Ramos (cell line): ENCODE measurements around the gene PIGT.

Experiments
- in situ Hi-C: fragments of 300-500 bp; cut with MboI; formaldehyde crosslinking; loops from one replicate; pipeline ENCODE4 v1.14.3; 2022; ENCODE audit warnings: low sequenced_read_pairs; ENCODE audit not compliant: unreplicated experiment

PIGT gene

DNA sequence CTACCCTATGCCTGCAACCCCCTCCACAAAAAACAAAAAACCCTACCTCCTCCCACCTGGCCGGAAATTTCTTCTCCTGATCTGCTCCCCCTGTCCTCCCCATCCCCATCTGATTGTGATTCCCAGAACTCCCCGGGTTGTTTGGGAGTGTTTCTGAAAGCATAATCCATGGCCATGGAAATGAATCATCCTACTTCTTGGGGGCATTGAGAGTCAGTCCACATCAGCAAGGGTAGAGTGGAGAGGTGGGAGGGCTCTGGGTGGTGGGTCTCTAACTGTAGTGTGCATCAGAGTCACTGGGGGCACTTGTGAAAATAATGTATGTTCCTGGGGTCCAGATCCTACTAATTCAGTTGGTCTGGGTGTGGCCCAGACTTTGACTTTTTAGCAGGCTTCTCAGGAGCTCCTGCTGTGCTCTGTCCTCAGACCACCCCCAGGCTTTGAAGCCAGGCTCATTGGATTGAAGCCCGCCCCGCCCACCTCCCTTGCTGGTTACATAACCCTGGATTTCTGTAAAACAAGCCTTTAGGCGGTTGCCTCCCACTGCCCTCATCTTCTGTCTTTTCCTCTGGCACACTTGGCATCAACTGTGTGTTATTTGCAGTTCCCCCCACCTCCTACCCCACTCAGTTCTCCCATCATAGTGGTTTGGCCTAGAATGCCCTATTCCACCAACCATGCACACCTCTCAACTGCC is 10.5 kb downstream of the PIGT start:
- in situ Hi-C loops: no loop called here

DNA sequence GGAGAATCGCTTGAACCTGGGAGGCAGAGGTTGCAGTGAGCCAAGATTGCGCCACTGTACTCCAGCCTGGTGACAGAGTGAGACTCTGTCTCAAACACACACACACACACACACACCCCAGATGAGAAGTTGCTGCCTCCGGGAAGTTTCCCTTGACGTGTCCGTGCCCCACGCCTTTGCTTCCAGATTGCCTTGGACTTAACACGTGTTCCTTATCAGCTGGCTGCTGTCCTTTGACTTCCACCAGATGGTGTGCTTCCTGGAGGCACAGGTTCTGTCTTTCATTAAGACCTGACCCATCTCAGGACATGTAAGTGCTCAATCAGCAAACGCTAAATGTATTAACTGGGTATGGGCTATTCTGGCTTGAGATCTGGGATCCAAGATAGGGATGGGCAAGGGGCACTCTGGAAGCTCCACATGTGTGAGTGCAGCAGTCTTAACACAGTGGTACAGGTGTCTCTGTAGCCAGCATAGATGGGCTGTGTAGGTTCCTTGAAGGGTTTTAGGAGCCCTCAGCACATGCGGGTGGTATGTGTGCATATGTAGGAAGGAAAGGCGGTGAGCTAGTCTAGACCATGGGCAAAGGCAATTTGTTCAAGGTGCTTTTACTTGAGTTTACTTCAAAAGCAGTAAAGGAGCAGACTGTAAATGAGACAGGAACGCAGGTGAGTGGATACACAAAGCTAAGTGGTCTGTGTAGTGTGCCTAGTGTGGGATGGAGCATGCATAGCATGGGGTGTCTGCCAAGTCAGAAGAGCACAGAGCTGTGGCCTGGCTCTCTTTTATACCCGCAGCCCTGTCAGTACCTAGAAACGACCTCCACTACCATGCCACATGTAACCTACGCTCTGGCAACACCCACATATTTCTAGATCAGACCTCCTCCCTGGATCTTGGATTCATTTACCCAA is 11.6 kb downstream of the PIGT start:
- in situ Hi-C loops: no loop called here

DNA sequence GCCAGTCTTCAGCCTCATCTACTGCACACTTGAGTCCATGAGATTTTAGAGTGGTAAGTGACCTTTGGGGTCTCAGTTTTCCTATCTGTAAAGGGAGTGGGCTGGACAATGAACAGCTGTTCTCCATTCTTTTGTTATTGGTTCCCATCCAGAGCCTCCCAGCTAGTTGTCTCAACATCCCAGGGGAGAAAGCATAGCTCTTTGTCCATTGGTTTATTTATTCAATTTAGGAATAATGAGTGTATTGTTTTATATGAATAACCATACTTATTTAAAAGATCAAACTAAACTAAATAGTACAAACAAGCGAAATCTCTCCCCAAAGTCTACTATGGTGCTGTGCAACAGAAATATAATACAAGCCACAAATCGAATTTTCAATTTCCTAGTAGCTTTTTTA is 13.7 kb downstream of the PIGT start:
- in situ Hi-C loops: no loop called here

DNA sequence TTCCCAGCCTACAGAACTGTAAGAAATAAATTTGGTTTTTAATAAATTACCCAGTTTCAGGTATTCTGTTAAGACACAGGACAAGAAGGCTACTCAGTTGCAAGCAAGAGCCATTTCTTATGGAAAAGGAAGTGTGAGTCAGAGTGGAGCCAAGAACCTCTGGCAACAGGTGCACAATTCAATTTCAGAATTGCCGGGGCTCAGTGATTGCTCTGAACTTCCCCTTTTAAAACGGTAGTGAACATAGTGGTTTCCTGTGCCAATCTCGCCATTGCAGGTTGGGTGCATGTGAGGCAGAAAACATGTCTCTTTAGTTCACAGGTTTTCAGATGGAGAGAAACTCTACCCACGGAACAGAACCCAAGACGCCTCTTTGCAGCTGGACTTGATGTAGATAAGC is 16.4 kb downstream of the PIGT start:
- in situ Hi-C loops: no loop called here

DNA sequence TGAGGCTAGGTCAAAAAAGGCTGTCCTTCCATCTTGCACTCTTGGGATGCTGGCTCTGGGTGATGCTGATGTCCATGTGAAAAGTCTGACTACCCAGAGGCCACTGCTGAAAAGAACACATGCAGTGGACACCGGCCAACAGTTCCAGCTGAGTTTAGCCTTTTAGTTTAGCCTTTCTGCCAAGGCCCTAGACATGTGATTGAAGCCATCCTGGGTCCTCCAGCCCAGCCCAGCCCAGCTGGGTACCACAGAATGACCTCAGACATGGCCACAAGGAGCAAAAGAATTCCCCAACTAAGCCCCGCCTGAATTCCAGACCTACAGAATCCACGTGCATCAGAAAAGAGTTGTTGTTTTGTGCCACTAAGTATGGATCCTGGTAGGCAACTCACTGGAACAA is 17.4 kb downstream of the PIGT start:
- in situ Hi-C loops: no loop called here

DNA sequence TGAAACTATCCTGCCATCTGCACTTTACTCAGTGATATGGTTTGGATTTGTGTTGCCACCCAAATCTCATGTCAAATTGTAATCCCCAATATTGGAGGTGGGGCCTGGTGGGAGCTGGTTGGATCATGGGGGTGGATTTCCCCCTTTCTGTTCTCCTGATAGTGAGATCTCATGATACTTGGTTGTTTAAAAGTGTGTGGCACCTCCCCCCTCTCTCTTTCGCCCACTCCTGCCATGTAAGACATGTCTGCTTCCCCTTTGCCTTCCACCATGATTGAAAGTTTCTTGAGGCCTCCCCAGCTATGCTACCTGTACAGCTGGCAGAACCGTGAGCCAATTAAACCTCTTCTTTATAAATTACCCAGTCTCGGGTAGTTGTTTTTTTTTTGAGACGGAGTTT is 18.0 kb downstream of the PIGT start:
- in situ Hi-C loops: no loop called here

DNA sequence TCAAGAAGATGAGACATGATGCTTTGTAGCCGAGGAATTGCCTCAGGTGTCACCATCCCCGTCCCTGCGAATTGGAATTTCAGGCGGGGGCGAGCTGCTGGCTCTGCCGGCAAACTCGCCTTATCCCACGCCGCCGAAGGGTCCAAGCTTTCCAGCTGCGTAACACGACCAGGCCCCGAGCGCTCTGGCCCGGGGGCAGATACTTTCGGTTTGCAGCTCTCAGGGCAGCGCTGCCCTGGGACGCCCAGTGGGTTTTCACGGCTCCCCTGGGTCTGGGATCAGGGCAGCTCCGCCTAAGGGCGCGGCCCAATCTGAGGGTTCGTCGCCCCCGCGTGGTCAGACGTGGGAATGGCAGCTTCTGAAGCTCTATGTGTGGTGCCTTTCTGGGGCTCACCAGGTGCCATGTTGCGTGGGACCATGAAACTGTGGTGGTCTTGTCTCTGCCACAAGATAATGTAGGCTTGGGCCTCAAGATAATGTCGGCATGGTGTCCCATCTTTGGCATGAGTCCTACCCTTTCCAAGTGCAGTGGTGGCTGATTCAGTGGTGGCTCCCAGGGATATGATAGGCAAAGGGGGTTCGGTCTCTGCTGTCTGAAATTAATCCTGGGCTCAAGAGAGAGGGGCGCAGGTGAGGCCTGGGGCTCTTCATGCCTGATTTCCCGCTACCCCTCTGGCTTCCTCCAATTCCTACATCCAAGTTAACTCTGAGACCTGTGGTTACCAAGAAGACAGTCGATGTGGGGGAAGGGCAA is 21.0 kb downstream of the PIGT start:
- in situ Hi-C loops: loop anchor here (5.0 kb wide), 1 partner anchor 65 kb away; no protein-coding TSS in a partner anchor

DNA sequence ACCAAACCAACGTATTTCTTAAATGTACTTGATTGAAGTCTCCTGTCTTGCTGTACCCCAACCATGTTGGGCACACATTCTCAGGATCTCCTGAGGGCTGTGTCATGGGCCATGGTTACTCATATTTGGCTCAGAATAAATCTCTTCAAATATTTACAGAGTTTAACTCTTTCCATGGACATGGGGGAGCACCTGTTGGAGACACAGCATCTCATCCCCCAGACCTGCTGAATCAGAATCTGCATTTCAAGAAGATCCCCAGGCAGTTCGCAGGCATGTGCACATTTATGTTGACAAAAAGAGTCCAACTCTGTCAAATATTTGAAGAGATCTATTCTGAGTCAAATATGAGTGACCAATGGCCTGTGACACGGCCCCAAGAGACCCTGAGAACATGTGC is 24.5 kb downstream of the PIGT start:
- in situ Hi-C loops: no loop called here

DNA sequence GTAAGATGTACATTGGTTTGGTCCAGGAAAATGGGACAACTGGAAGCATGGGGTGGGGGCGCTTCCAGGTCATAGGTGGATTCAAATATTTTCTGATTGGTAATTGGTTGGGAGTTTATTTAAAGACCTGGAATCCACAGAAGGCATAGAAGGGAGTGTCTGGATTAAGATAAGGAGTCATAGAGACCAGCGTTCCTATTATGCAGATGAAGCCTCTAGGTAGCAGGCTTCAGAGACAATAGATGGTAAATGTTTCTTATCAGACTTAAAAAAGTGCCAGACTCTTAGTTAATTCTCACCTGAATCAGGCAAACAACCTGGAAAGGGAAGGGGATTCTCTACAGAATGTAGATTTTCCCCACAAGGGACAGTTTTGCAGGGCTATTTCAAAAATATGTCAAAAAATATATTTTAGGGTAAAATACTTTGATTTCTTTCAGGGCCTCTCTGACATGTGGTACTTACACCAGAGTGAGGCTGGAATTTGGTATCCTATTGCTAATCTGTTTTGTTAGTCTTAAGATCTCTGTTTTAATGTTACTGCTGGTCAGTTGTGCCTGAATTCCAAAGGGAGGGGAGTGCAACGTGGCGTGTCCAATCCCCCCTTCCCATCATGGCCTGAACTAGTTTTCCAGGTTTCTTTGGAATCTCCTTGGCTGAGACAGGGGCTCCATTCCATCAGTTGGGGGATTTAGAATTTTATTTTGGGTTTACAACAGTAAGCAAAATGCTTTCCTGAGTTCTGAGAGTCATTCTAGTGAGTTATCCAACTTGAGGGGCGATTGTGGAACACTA is 25.1 kb downstream of the PIGT start:
- in situ Hi-C loops: no loop called here

DNA sequence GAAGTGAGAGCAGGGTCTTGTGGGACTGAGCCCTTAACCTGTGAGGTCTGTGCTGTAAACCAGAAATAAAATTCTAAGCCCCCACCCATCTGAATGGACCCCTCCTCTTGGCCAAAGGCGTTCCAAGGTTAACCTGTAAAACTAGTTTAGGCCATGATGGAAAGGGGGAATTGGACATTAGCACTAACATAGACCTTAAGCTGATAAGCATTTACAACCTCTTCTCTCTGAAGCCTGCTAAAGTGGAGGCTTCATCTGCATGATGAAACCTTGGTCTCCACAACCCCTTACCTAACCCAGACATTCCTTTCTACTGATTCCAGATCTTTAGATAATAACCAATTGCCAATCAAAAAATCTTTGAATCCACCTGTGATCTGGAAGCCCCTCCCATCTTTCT is 25.8 kb downstream of the PIGT start:
- in situ Hi-C loops: no loop called here

DNA sequence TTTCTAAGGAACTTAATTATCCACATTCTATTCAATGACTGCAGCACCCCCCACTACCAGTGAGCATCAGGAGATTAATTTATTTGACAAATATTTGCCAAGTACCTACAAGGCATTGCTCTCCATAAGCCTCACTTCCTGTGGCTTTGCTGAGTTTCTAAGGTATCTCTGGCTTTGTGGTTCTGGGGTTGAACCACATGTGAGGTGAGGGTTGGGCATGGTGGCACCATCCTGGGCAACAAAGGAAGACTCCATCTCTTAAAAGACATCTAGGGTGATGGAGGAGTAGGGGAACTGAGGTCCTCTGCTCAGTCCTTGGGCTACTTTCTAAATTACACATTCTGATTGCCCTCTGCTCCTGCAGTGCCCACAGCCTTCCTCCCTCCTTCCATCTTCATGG is 28.1 kb downstream of the PIGT start:
- in situ Hi-C loops: no loop called here

DNA sequence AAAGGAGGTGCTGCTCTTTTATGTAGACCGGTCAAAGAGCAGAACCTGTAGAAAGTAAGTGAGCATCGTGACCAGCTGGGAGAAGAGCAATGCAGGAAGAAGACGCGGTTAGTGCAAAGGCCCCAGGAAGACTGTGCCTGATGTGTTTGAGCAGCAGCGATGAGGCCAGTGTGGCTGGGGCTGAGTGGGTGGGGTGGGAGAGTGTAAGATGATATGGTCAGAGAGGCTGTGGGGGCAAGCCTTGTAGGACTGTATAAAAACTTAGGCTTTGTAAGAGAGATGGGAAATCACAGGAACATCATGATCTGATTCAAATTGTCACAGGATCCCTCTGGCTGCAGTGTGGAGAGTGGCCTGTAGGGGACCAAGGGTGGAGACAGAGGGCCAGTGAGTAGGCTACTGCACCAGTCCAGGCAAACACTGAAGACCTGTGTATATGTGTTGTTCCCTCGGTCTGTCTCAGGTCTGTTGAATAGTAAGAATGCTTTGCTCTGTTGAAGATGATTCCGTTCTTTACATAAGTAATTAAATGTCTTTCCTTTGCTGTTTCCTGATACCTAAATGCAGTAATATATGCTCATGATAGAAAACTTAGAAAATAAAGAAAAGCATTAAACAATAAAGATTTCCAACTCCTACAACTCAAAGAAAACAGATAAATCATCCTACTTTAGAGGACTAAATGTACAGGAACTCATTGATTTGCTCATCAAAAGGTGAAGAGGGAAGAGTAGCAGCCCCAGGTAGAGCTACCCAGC is 30.0 kb downstream of the PIGT start:
- in situ Hi-C loops: no loop called here

DNA sequence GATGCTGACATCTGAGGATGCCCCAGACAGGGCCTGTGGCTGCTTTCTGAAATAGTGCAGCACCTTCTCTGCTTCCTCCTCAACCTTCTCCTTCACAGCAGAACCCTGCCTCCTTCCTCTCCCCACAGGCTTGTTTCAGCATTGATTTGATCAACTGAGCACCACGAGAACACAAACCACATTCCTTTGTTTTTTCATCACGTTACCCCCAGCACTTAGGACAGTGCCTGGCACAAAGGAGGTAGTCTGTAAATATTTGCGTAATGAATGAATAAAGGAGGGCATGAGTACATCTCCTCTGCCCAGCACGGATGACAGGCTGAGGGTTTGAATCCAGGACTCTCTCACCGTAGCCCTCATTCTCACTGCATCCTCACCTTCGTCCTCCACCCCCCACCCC is 32.3 kb downstream of the PIGT start:
- in situ Hi-C loops: no loop called here

DNA sequence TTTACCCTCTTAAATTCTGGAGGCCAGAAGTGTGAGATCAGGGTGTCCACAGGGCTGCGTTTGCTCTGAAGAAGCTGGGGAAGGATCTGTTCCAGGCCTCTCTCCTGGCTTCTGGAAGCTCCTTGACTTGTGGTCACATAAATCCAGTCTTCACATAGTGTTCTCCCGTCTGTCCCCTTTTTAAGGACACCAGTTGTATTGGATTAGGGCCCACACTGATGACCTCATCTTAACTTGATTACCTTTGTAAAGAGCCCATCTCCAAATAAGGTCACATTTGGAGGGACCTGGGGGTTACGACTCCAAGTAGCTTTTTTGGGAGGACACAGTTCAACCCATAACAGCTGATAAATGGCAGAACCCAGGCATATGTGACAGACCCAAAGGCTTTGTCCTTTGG is 33.6 kb downstream of the PIGT start:
- in situ Hi-C loops: no loop called here

DNA sequence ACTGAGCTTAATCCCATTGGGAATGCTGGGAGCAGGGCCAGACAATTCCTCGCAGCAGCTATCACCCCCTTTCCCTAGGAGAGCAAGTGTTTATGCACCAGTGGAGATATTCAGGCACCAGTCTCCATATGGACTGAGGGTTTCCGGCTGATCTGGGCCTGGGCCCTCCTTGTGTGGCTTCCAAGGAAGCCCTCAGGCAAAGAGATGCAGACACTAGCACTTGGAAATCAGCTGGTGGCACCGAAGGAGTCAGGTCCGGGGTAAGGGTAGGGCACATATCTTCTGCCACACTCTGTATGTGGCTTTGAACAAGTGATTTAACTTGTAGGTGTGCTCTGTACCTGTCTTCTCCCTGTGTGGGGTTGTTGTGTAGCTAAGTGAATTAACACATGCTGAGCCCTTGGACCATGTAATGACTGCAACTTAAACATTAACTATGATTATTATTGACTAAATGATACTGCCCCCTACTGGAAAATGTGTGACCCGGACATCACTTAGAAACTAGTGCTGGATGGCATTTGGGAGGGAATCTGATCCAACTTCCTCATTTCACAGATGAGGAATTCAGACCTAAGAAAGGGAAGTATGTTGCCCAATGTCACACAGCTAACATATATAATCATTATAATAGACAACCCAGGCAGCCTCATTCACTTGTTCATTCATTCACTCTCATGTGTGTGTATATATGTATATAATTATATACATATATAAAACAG is 34.3 kb downstream of the PIGT start:
- in situ Hi-C loops: loop anchor here (25.0 kb wide), 1 partner anchor 312 kb away; no protein-coding TSS in a partner anchor

DNA sequence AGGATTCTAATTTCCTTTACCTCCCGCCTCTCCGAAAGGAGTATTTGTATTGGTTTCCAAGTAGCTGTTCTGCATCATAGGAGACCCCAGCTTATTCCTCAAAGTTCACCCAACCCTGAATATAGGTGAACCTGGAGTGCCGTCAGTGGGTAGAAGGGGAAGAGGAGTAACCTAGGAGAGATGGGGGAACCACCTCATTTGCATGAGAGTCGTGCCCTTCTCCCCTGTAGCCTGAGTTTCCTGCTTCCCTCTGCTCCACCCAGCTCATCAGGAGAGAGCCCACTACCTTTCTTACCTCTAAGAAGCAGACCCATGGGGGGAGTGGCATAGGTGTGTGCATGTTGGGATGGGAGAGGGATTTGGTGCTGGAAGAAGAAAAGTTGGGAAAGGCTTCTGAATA is 36.3 kb downstream of the PIGT start:
- in situ Hi-C loops: loop anchor here (25.0 kb wide), 1 partner anchor 310 kb away; no protein-coding TSS in a partner anchor

DNA sequence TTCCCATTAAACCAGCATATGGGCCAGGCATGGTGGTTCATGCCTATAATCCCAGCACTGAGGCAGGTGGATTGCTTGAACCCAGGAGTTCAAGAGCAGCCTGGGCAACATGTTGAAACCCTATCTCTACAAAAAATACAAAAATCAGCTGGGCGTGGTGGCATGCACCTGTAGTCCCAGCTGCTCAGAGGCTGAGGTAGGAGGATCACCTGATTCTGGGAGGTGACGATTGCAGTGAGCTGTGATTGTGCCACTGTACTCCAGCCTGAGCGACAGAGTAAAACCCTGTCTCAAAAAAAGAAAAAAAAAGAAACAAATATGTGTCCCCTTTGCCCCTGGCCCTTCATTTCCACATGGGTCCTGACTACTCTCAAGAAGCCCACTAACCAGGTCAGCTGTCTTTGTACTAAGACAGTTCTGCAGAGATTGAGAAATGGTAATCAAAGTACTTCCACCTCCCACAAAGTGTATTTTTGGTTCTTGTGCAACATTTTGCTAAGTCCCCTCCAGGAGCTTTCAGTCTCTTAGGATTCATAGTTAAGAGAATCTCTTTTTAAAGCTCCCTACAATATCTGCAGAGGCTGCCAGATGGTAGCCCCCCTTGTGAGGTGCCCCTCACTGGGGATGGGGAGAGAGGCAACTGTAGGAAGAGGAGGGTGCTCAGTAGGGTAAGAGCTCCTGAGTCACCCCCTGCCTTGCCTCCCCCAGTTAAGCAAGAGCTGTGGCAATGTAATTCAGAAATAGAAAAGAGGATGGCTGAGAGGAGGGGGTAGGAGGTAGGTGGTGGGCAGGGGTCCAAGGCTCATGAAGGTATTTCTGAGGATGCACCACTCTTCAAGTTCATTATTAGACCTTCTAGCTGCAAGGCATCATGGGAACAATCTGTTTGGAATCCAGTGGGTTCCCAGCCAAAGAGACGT is 37.1 kb downstream of the PIGT start:
- in situ Hi-C loops: loop anchor here (25.0 kb wide), 1 partner anchor 309 kb away; no protein-coding TSS in a partner anchor
